IPS DF 4.7 (cell line): ENCODE measurements around the gene SEPTIN8.

Source experiments
- DNase-seq: peaks from one replicate; pipeline ENCODE4 v3.0.0-alpha.2; 2013; ENCODE audit warnings: low spot score; ENCODE audit errors: extremely low read depth

Gene SEPTIN8

DNA sequence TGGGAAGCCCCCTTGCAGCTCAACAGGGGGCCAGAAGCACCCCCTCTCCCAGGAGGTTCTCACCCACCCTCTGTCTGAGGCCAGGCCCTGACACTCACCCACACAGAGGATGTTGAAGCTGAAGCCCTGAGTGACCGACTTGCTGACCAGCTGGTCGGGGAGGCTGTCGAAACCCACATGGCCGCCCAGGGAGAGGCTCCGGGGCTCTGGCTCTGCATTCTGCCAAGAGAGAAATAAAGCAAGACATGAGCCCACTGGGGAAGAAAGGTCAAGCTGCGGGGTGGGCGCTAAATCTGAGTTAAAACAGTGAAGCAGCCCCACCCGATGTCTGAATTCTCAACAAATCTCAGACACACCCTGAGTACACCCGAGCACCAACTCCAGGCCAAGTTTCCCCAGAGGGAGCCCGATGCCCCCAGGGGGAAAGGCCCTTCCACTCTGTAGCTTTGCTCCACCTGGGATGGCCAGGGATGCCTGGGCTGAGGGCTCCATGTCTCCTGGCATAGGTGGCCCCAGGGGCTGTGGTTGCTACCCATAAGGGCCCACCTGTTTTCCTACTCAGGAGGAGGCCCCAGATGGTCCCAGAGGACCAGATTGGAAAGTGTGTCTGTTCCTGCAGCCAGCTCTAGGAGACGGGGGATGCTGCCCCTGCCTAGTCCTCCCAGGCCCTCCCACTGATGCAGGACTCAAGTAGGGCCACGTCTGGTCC lies 11.6 kb downstream of the SEPTIN8 start:
- DNase-seq, result no peak

- DNase-seq, result no peak
Observed at GRCh38 chr5:132764671-132765238, 12.3 kb downstream of the SEPTIN8 start.

DNA sequence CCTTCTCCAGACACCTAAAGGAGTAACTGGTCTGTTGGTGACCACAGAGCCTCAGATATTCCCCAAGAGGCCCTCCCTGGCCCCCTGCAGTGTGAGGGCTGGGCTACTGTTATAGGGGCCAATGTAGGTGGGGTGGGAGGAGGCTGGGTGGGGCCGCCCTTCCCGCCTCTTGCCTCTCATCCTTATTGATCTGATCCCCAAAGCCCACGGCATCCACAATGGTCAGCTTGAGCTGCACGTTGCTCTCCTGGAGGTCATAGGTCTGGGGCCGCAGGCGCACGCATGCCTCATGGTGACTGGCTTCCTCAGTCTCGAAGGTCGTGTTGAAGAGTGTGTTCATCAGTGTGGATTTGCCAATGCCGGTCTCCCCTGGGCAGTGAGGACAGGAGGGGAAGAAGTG lies 13.0 kb downstream of the SEPTIN8 start:
- no peak for DNase-seq

GRCh38 chr5:132763181-132764036 lies 13.6 kb downstream of the SEPTIN8 start:
- no peak for DNase-seq

DNA sequence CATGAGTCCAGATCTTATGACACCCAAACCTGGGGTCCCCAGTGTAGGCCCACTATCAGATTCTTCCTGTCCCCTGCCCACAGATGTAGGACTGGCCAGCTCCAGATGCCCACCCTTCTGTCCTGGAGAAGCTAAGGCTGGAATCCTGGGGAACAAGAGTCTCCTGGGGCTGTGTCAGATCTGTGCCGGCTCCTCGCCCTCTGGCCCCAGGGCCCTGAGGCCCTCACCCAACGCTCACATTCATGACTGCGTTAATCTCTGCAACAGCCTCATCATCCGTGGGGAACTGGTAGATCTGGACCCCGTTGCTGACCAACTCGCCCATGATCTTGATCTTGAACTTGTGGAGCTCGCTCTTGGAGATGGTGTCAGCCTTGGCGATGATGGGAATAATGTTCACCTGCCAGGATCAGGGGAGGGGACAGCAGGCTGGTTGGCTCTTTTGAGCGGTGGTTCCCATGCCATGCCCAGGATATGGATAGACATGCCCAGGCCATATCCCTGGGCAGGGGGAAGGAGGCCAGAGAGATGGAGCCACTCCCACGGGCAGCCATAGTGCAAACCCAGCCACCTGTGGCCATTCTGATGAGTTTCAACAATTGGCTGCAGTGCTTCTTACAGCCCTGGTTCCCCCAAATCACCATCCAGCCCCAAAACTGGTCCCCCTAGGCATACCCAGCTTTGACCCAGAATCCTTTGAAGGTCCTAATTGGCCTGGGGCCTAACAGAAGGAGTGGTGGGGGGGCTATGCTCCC lies 14.6 kb downstream of the SEPTIN8 start:
- DNase-seq, result no peak

- DNase-seq, result no peak
Observed at GRCh38 chr5:132761321-132762240, 15.5 kb downstream of the SEPTIN8 start.

DNA sequence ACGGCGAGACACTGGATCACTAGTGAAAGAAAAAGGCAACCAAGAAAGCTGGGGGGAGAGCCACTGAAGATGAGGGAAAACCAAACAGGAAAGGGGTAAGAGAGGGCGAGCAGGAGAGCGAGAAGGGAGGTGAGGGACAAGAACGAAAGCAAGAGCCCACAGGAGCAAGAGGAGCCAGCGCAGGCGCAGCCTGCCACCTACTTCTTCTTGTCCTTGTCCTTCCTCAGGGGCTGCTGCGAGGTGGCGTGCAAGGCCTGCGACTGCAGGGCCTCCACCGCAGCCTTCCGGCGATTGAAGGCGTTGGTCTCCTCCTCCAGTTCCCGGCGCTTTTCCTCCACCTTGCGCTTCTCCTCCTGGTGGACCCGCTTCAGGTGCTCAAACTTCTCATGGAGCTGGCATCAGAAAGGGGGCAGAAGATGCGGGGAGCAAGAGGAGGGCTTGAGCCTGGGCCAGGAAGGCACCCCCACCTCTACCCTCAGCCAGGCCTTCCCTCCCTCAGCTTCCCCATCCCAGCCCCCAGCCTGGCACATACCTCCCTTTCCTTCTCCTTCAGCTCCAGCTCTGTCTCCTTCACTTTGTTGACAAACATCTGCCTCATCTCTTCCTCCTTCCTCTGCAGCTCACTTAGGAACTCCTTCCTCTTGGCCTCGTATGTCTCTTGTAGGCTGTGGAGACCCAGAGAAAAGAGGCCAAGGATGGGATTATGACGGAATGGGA lies 16.3 kb downstream of the SEPTIN8 start:
- DNase-seq, result no peak

GRCh38 chr5:132760049-132760420 lies 17.0 kb downstream of the SEPTIN8 start:
- DNase-seq, result no peak

- DNase-seq, result no peak
Observed at GRCh38 chr5:132759114-132760048, 17.7 kb downstream of the SEPTIN8 start.

DNA sequence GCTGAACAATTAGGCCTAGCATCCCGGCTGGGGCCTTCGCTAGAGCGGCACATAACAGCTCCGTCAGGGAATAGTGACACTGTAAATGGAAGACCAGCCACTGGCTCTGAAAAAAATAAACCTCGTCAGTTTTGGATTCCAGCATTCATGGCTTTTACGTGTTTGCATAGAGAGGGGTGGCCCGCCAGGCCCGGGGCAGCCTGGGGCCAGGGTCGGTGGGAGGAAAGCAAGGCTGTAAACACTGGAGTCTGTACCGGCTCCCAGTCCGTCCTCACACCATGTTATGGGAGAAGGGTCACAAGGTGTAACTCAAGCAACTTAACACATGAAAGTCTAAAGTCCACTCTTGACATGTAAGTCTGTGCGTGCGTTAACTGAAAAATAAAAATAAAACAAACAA lies 18.6 kb downstream of the SEPTIN8 start:
- DNase-seq, result no peak

DNA sequence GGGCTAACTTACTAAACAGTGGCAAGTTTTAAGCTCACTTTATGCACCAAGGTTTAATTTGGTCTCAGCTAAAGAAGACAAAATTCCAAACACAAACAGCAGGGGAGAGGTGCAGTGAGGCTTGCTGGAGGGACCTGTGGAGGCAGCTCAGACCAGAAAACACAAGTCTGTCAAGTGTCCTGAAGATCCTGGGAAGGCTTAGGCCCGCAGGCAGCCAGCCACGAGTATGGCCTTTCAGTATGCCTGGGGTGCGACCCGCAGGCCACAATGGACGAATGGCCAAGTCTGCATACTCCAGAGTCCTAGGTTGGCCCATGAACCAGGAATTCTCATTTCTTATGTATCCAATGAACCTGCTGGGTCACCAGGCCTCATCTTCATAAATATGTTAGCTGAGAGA lies 20.5 kb downstream of the SEPTIN8 start:
- DNase-seq, result no peak

GRCh38 chr5:132754947-132755346 lies 22.1 kb downstream of the SEPTIN8 start:
- DNase-seq, result no peak

- no peak for DNase-seq
Observed at GRCh38 chr5:132754111-132754510, 22.9 kb downstream of the SEPTIN8 start.

DNA sequence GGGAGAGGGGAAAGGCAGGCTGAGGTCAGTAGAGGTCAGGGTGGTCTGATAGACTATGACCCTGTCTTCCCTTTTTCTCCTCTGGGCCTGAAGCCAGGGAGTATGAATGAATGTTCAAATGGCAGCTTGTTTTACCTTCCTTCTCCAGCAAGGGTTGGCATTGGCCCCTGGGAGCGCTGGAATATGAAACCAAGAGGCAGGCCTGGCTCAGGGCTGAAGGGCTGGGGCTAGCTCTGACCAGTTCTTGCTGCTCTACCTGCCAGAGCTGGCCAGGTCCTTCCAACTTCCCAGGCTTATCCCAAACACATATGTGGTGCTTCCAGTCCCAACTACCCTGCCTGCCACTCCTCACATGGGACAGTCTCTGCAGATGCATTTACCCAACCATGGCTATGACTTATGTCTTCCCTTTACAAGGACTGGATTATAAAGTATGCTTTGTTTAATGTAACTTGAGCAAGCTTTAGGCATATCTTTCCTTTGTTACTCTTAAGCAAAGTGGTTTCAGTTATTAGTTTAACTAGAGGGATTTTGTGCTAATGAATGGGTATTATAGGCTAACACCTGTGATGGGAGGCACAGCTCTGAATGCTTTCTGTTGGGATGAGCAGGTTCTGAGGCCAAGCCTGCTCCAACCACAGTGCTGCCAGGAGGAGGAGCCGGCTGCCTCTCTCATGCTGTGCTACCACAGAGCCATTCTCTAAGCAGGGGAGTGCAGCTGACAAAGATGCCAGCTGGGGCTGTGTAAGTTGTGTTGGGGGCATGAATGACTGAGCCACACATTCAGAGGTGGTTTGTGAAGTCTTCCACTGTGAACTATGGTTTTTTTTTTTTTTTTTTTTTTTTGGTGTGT lies 23.7 kb downstream of the SEPTIN8 start:
- DNase-seq, result no peak

DNA sequence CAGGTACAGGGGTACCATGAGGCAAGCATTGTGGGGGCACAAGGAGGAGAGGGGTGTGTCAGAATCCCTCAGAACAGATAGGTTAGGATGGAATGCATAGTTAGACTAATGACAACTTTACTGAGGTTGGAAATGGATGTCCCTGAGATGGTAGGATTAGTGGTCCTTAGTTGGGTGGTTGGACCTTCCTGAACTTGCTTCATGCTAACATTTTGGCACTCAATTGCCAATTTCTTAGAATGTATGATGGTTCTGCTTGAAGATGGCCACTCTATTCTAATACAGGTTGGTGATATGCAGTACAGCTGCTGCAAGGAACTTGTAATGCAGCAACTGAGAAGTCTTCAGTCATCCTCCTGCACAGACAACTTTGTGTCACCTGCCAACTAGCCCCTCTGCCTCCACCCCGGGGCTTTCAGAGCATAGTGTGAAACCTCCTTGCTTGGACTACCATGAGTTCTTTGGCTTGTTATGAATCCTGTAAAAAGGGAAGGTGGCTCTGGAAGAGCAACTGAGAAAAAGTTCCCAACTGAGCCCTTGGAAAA lies 24.4 kb downstream of the SEPTIN8 start:
- DNase-seq, result no peak

- DNase-seq, result no peak
Observed at GRCh38 chr5:132751971-132752580, 25.0 kb downstream of the SEPTIN8 start.

GRCh38 chr5:132751444-132751843 lies 25.6 kb downstream of the SEPTIN8 start:
- DNase-seq, result no peak
